ENCODE data around the gene PCMT1. TPM values are rescaled to one million over a fixed set of nuclear protein-coding genes. Genes with fewer than 3 reads are reported as not detected.
"Not testable (repeated sequence)": the region's sequence is repeated elsewhere in the genome, so short reads cannot be mapped to it uniquely, and the experiment has no call there.

The PCMT1 gene
- total RNA-seq, 1 experiment from 2014 or later = 118 TPM

DNA sequence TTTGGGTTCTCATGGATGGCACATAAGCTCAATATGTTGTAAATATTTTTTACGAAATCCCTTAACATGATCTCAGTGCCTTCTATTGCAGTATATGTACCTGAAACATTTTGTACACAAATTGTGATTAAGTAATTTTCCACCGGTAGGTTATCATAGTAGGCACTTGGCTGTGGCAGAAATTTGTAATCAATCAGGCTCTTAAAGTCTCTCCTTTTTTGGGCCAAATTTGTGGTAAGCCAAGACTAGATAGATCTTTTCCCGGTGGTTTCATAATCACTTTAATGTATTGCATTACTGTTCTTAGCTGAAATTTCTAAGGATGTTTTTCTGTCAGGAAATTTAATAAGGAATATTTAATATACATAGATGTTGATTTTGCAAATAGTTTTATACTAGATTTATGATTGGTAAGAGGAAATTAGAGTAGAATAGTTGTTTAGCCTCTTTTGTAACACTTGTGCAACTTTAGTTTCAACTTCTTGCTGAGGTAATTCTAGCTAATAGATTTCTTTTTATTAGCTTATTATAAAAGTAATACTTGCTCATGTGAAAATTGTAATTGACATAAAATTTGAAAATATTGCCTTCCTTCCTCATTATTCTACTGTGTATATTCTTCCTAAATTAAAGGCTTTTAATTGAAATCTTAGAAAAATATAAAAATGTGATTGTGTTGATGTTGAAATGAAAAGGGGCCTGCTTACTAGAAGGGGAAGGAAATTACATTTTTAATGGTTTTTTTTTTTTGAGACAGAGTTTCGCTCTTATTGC, 3.2 kb downstream of the PCMT1 start:
- no peaks in the 10 kb centered on the region for H3K27me3 Mint-ChIP-seq (ENCODE audit: insufficient read depth, unreplicated experiment)
- no peaks in the 10 kb centered on the region for H3K36me3 ChIP-seq (ENCODE audit: control insufficient read depth, insufficient read depth, low read length)
- no peaks in the 10 kb centered on the region for H3K9me3 Mint-ChIP-seq (ENCODE audit: unreplicated experiment)
- H3K4me1 Mint-ChIP-seq (ENCODE audit: low read depth, unreplicated experiment) = peaks cover 6% of the 10 kb centered on the region
- CTCF ChIA-PET = interaction anchor here (0.6 kb wide), 2 partner anchors 10 to 619 kb away, joined by 4 read pairs; no protein-coding TSS in a partner anchor
- TSS peak; percentile 4 for BruUV-seq (replicated peaks)
- H3K4me3 ChIP-seq (ENCODE audit: low read depth, low read length) = no peak overlapping the region
- intact Hi-C loops (cut with micrococcal nuclease; ENCODE audit: unreplicated experiment) = no loop called here
- DNase-seq = no peak
- POLR2A ChIA-PET = interaction anchor here (0.6 kb wide), 1 partner anchor 466 kb away, joined by 3 read pairs; no protein-coding TSS in a partner anchor
- H3K27me3 ChIP-seq (replicated peaks; ENCODE audit: control insufficient read depth, insufficient read depth, low read length) = no peaks in the 10 kb centered on the region
- no peaks in the 10 kb centered on the region for H3K4me1 ChIP-seq
- H3K4me3 Mint-ChIP-seq (ENCODE audit: unreplicated experiment) = no peak overlapping the region
- TF ChIP-seq, protein P1, sequence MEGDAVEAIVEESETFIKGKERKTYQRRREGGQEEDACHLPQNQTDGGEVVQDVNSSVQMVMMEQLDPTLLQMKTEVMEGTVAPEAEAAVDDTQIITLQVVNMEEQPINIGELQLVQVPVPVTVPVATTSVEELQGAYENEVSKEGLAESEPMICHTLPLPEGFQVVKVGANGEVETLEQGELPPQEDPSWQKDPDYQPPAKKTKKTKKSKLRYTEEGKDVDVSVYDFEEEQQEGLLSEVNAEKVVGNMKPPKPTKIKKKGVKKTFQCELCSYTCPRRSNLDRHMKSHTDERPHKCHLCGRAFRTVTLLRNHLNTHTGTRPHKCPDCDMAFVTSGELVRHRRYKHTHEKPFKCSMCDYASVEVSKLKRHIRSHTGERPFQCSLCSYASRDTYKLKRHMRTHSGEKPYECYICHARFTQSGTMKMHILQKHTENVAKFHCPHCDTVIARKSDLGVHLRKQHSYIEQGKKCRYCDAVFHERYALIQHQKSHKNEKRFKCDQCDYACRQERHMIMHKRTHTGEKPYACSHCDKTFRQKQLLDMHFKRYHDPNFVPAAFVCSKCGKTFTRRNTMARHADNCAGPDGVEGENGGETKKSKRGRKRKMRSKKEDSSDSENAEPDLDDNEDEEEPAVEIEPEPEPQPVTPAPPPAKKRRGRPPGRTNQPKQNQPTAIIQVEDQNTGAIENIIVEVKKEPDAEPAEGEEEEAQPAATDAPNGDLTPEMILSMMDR (IDR thresholded peaks at IDR 0.05; ENCODE audit: insufficient read depth in 1 of 2, low read depth in 1 of 2, low read length in 1 of 2, severe bottlenecking in 1 of 2, unreplicated experiment in 1 of 2) = no peak
- H3K36me3 Mint-ChIP-seq (ENCODE audit: insufficient read depth, unreplicated experiment) = peaks cover 30% of the 10 kb centered on the region
- no peak overlapping the region for H3K27ac Mint-ChIP-seq (ENCODE audit: unreplicated experiment)
- H3K9me3 ChIP-seq = no peaks in the 10 kb centered on the region

DNA sequence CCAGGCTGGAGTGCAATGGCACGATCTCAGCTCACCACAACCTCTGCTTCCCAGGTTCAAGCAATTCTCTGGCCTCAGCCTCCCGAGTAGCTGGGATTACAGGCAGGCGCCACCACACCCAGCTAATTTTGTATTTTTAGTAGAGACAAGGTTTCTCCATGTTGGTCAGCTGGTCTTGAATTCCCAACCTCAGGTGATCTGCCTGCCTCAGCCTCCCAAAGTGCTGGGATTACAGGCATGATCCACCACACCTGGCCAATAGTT, 3.8 kb downstream of the PCMT1 start:
- intact Hi-C loops (cut with micrococcal nuclease; ENCODE audit: unreplicated experiment); H3K27ac Mint-ChIP-seq (ENCODE audit: unreplicated experiment); H3K4me1 ChIP-seq; H3K4me3 Mint-ChIP-seq (ENCODE audit: unreplicated experiment); H3K9me3 ChIP-seq; POLR2A ChIA-PET; H3K27me3 ChIP-seq (replicated peaks; ENCODE audit: control insufficient read depth, insufficient read depth, low read length); BruUV-seq (replicated peaks); H3K36me3 ChIP-seq (ENCODE audit: control insufficient read depth, insufficient read depth, low read length); H3K27me3 Mint-ChIP-seq (ENCODE audit: insufficient read depth, unreplicated experiment); H3K4me3 ChIP-seq (ENCODE audit: low read depth, low read length); DNase-seq; H3K4me1 Mint-ChIP-seq (ENCODE audit: low read depth, unreplicated experiment); H3K9me3 Mint-ChIP-seq (ENCODE audit: unreplicated experiment): not testable (repeated sequence)
- CTCF ChIA-PET = interaction anchor here (0.6 kb wide), 1 partner anchor 10 kb away, joined by 4 read pairs; no protein-coding TSS in a partner anchor
- peaks cover 34% of the 10 kb centered on the region for H3K36me3 Mint-ChIP-seq (ENCODE audit: insufficient read depth, unreplicated experiment)

DNA sequence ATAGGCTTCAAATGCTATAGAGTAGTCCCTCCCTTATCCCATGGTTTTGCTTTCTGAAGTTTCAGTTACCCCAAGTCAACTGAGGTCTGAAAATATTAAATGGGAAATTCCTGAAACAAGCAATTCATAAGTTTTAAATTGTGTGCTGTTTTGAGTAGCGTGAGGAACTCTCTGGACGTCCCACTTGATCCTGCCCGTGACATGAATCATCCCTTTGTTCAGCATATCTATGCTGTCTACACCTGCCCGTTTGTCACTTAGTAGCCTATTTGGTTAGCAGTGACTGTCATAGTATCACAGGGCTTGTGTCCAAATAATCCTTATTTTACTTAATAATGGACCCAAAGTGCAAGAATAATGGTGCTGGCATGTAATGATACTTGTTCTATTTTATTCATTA, 5.0 kb downstream of the PCMT1 start:
- POLR2A ChIA-PET = no interaction called here
- no peaks in the 10 kb centered on the region for H3K36me3 ChIP-seq (ENCODE audit: control insufficient read depth, insufficient read depth, low read length)
- CTCF ChIA-PET = no interaction called here
- no peaks in the 10 kb centered on the region for H3K27me3 ChIP-seq (replicated peaks; ENCODE audit: control insufficient read depth, insufficient read depth, low read length)
- H3K4me1 ChIP-seq = no peaks in the 10 kb centered on the region
- peaks cover 32% of the 10 kb centered on the region for H3K36me3 Mint-ChIP-seq (ENCODE audit: insufficient read depth, unreplicated experiment)
- no peak overlapping the region for H3K27ac Mint-ChIP-seq (ENCODE audit: unreplicated experiment)
- no peak overlapping the region for H3K4me3 Mint-ChIP-seq (ENCODE audit: unreplicated experiment)
- no peaks in the 10 kb centered on the region for H3K9me3 ChIP-seq
- no TSS peak for BruUV-seq (replicated peaks)
- peaks cover 6% of the 10 kb centered on the region for H3K4me1 Mint-ChIP-seq (ENCODE audit: low read depth, unreplicated experiment)
- DNase-seq = no peak
- H3K9me3 Mint-ChIP-seq (ENCODE audit: unreplicated experiment) = no peaks in the 10 kb centered on the region
- TF ChIP-seq, protein P1 (IDR thresholded peaks at IDR 0.05; ENCODE audit: insufficient read depth in 1 of 2, low read depth in 1 of 2, low read length in 1 of 2, severe bottlenecking in 1 of 2, unreplicated experiment in 1 of 2) = no peak
- intact Hi-C loops (cut with micrococcal nuclease; ENCODE audit: unreplicated experiment) = no loop called here
- no peaks in the 10 kb centered on the region for H3K27me3 Mint-ChIP-seq (ENCODE audit: insufficient read depth, unreplicated experiment)
- H3K4me3 ChIP-seq (ENCODE audit: low read depth, low read length) = no peak overlapping the region

All from Caco-2 (cell line).